ENCODE measurements around the gene NFRKB. TPM values are rescaled to one million over a fixed set of nuclear protein-coding genes. Genes with fewer than 3 reads are reported as not detected.
"Not testable (repeated sequence)": the region's sequence is repeated elsewhere in the genome, so short reads cannot be mapped to it uniquely, and the experiment has no call there.

The NFRKB gene
- total and polyA plus RNA-seq, 11 donors = 5.0 to 23.1 (median 12.1) TPM

GRCh38 chr11:129853518-129854231 is 41.7 kb downstream of the NFRKB start:
- Histone ChIP-seq H3K27me3 (no peaks in the 10 kb centered on the region), H3K4me1 (peaks cover 0 to 13% (median 8%) of the 10 kb centered on the region in 12 donors), H3K27ac (peak overlapping the region in 1 of 12 donors; percentile 38), H3K36me3 (peaks cover 0 to 3% (median 0%) of the 10 kb centered on the region in 9 donors), H3K9me3 (no peaks in the 10 kb centered on the region), H3K4me3 (no peak overlapping the region)
- no peak for DNase-seq
- intact Hi-C loops (cut with DNase I) = no loop called here
- peak in 2 of 4 donors; percentile 34 to 56 for ATAC-seq
- WGBS, 4 donors = 17 to 31% (median 22%) methylated on average over 9 to 10 of the region's 10 CpGs
- TF ChIP-seq CTCF (IDR thresholded peaks at IDR 0.05) (no peak), POLR2A (IDR thresholded peaks at IDR 0.05) (no peak)

GRCh38 chr11:129852125-129852740 is 43.1 kb downstream of the NFRKB start:
- no peak for TF ChIP-seq POLR2A (IDR thresholded peaks at IDR 0.05)
- no peak for TF ChIP-seq CTCF (IDR thresholded peaks at IDR 0.05)
- DNase-seq (no peak), ATAC-seq (no peak)
- intact Hi-C loops (cut with DNase I) = no loop called here
- Histone ChIP-seq H3K27ac (no peak overlapping the region), H3K36me3 (no peaks in the 10 kb centered on the region), H3K4me3 (no peak overlapping the region), H3K4me1 (peaks cover 0 to 13% (median 8%) of the 10 kb centered on the region in 12 donors), H3K27me3 (no peaks in the 10 kb centered on the region), H3K9me3 (no peaks in the 10 kb centered on the region)
- 86 to 88% (median 87%) methylated on average over 15 of the region's 15 CpGs for WGBS, 4 donors

- H3K36me3 ChIP-seq = no peaks in the 10 kb centered on the region
- no peak for DNase-seq
- intact Hi-C loops (cut with DNase I) = no loop called here
- ATAC-seq = no peak
- no peak overlapping the region for H3K27ac ChIP-seq
- H3K4me1 ChIP-seq = peaks cover 0 to 13% (median 8%) of the 10 kb centered on the region in 12 donors
- no peaks in the 10 kb centered on the region for H3K9me3 ChIP-seq
- TF ChIP-seq POLR2A (IDR thresholded peaks at IDR 0.05) (no peak), CTCF (IDR thresholded peaks at IDR 0.05) (no peak)
- no peaks in the 10 kb centered on the region for H3K27me3 ChIP-seq
- WGBS, 4 donors = 88 to 93% (median 92%) methylated on average over 14 to 15 of the region's 15 CpGs
- no peak overlapping the region for H3K4me3 ChIP-seq
Observed at GRCh38 chr11:129849447-129850130, 45.8 kb downstream of the NFRKB start.

DNA sequence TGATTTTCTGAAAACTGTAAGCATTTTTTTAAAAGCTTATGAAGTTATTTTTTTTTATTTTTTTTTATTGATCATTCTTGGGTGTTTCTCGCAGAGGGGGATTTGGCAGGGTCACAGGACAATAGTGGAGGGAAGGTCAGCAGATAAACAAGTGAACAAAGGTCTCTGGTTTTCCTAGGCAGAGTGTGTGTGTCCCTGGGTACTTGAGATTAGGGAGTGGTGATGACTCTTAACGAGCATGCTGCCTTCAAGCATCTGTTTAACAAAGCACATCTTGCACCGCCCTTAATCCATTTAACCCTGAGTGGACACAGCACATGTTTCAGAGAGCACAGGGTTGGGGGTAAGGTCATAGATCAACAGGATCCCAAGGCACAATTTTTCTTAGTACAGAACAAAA is 48.0 kb downstream of the NFRKB start:
- H3K27ac ChIP-seq; intact Hi-C loops (cut with DNase I); H3K9me3 ChIP-seq; ATAC-seq; H3K4me3 ChIP-seq; H3K36me3 ChIP-seq; DNase-seq; H3K4me1 ChIP-seq; H3K27me3 ChIP-seq: not testable (repeated sequence)
- WGBS, 4 donors = 42 to 57% (median 46%) methylated on average over 1 to 2 of the region's 3 CpGs
